Measurements from ENCODE around the gene CARD6. TPM values are rescaled to one million over a fixed set of nuclear protein-coding genes. Genes with fewer than 3 reads are reported as not detected.

Gene CARD6
- total and polyA plus RNA-seq, 2 of the 13 experiments (the other 11 are each of a cell fraction or from before 2014, with no cell fraction given) = 0.33 to 1.4 TPM

- TF ChIP-seq SIN3B (IDR thresholded peaks at IDR 0.05; ENCODE audit: low read length) = peak; percentile 76; the same call in 1 of the 2 replicates
- TF ChIP-seq WIZ (CRISPR knock-in tag; IDR thresholded peaks at IDR 0.05) = peak; percentile 94; the same call in 1 of the 2 replicates
- TF ChIP-seq ZBTB4 (CRISPR knock-in tag; IDR thresholded peaks at IDR 0.05; ENCODE audit: borderline replicate concordance) = peak; percentile 82; the same call in 1 of the 2 replicates
- TF ChIP-seq ZNF333 (CRISPR knock-in tag; IDR thresholded peaks at IDR 0.05; ENCODE audit: borderline replicate concordance) = peak; percentile 96
- TF ChIP-seq ZZZ3 (CRISPR knock-in tag; IDR thresholded peaks at IDR 0.05; ENCODE audit: borderline replicate concordance) = peak; percentile 100
- TF ChIP-seq YY1 (IDR thresholded peaks at IDR 0.05; ENCODE audit: insufficient read depth, insufficient replicate concordance, low read depth, low read length) = peak; percentile 85
- TF ChIP-seq SRF (IDR thresholded peaks at IDR 0.05; ENCODE audit: low read depth, low read length) = peak; percentile 72; the same call in 1 of the 2 replicates
- TF ChIP-seq ZBTB40 (IDR thresholded peaks at IDR 0.05) = peak; percentile 97
- TF ChIP-seq ZBTB40 (CRISPR knock-in tag; IDR thresholded peaks at IDR 0.05) = peak; percentile 90
- TF ChIP-seq ZNF678 (CRISPR knock-in tag; IDR thresholded peaks at IDR 0.05) = no peak; the same call in 1 of the 2 replicates
- peak; percentile 29 for TF ChIP-seq ZNF441 (CRISPR knock-in tag; IDR thresholded peaks at IDR 0.05; ENCODE audit: borderline replicate concordance)
- peak; percentile 100 for TF ChIP-seq SPEN (CRISPR knock-in tag; IDR thresholded peaks at IDR 0.05; ENCODE audit: low read depth)
- no peak for TF ChIP-seq PHB2 (IDR thresholded peaks at IDR 0.05; ENCODE audit: partially characterized antibody)
- no peak for TF ChIP-seq HMGA1 (CRISPR knock-in tag; conservative IDR thresholded peaks at IDR 0.05)
- peak; percentile 82 for TF ChIP-seq HCFC1 (IDR thresholded peaks at IDR 0.05; ENCODE audit: low read depth, low read length)
- peak; percentile 95 for TF ChIP-seq PHF8 (CRISPR knock-in tag; IDR thresholded peaks at IDR 0.05)
- TF ChIP-seq ERF (CRISPR knock-in tag; IDR thresholded peaks at IDR 0.05) = peak; percentile 96
These were observed 6.0 kb upstream of the CARD6 start, which contains the start of gene RPL37 (continued) for GRCh38 chr5:40834849-40835787.
